Lung (tissue), 12 donors: ENCODE results near the gene KRTAP10-2. TPM values are rescaled to one million over a fixed set of nuclear protein-coding genes. Genes with fewer than 3 reads are reported as not detected.

Experiments
- ATAC-seq: fragments of 200-7000 bp; cut with Tn5 transposase; one replicate; pipeline ENCODE4 v1.9.1; 2020; ENCODE audit warnings: moderate number of reproducible peaks; ENCODE audit not compliant: insufficient read depth, low FRiP score
- DNase-seq, 3 donors: peaks; one replicate each; pipeline ENCODE4 v3.0.0-alpha.2; 2013 to 2017
- H3K27ac ChIP-seq, 2 donors: one replicate each; pipeline ENCODE4 v1.5.1; 2013; ENCODE audit warnings: mild to moderate bottlenecking in 2 of 2, moderate library complexity in 2 of 2, control low read depth in 1 of 2, inconsistent platforms in 1 of 2, low read depth in 1 of 2, low read length in 1 of 2
- H3K27me3 ChIP-seq, 3 donors: one replicate each; pipeline ENCODE4 v1.5.1; 2013; ENCODE audit warnings: low read length in 2 of 3; ENCODE audit not compliant: control insufficient read depth in 3 of 3, insufficient read depth in 3 of 3
- H3K36me3 ChIP-seq, 4 donors: one replicate each; pipeline ENCODE4 v1.5.1; 2013; ENCODE audit warnings: low read length in 4 of 4, mild to moderate bottlenecking in 1 of 4, moderate library complexity in 1 of 4; ENCODE audit not compliant: control insufficient read depth in 4 of 4, insufficient read depth in 4 of 4
- H3K4me1 ChIP-seq, 5 donors: one replicate each; pipeline ENCODE4 v1.5.1; 2013; ENCODE audit warnings: low read length in 5 of 5, mild to moderate bottlenecking in 2 of 5, moderate library complexity in 1 of 5; ENCODE audit not compliant: control insufficient read depth in 5 of 5, insufficient read depth in 5 of 5
- H3K4me3 ChIP-seq: one replicate; pipeline ENCODE4 v1.5.1; 2013; ENCODE audit warnings: mild to moderate bottlenecking, control low read depth, moderate library complexity
- H3K9ac ChIP-seq, 2 donors: one replicate each; pipeline ENCODE4 v1.5.1; 2013; ENCODE audit warnings: low read length in 2 of 2, control low read depth in 1 of 2; ENCODE audit not compliant: insufficient read depth in 1 of 2
- H3K9me3 ChIP-seq, 4 donors: one replicate each; pipeline ENCODE4 v1.5.1; 2013; ENCODE audit warnings: low read length in 3 of 4, mild to moderate bottlenecking in 1 of 4, moderate library complexity in 1 of 4; ENCODE audit not compliant: control insufficient read depth in 4 of 4, insufficient read depth in 3 of 4
- WGBS, 2 donors: extraction: QIAGEN DNeasy Blood & Tissue Kit; methylation state at CpG; one replicate each; pipeline ENCODE4 v1.1.7; 2013; 5-methylcytosine and 5-hydroxymethylcytosine counted together
- polyA plus RNA-seq, 2 donors: library from polyadenylated mRNA; stranded (reverse); fragments of 200-250 nt; gene quantifications; one replicate each; pipeline ENCODE4 v1.2.1, GENCODE V29; 2013
- total RNA-seq, 2 donors: library from RNA; depleted of rRNA in 1 of 2; stranded (reverse); fragments of >200 nt in 1 of 2; gene quantifications; one replicate each; pipeline ENCODE4 v1.2.1, GENCODE V29; 2014 to 2021
- TF ChIP-seq, protein P1 (sequence below): IDR thresholded peaks from 2 replicates; pipeline ENCODE4 v1.5.1; 2012; ENCODE audit warnings: mild to moderate bottlenecking; ENCODE audit errors: control extremely low read depth, extremely low read depth
- donor health status: control.
- donor health status: control.
- donor health status: Bipolar disorder and iron deficiency.
- donor health status: healthy.
- donor health status: DM: yes; HTN: yes; CAD: no.

KRTAP10-2 gene
- total and polyA plus RNA-seq, 4 donors: not detected

DNA sequence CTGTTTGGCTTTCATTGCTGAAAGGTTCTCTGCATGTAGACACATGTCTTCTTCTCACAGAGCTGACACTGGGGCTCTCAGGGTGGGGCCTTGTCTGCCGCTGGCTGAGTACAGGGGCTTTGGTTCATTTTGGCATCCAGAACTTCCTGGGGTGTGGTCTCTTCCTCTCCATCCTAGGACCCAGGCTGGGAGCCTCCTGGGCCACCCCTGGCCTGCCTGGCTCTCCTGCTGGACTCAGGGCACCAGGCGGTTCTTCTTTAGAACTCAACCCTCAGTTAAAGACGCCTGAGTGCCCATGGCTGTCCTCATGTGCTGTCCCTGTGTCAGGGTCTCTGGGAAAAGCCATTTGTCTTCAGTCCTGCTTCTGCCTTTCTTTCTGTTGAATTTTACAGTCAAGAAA lies 34.6 kb upstream of the KRTAP10-2 start:
- Histone ChIP-seq H3K4me1 (no peaks in the 10 kb centered on the region), H3K27me3 (peaks cover 2 to 6% (median 3%) of the 10 kb centered on the region in 3 donors), H3K9me3 (peaks cover 0 to 14% (median 1%) of the 10 kb centered on the region in 4 donors), H3K36me3 (no peaks in the 10 kb centered on the region), H3K9ac (no peak overlapping the region), H3K27ac (no peak overlapping the region), H3K4me3 (no peak overlapping the region)
- 78 to 88% methylated on average over 3 of the region's 3 CpGs for WGBS, 2 donors
- ATAC-seq (no peak), DNase-seq (no peak)
- TF ChIP-seq, protein P1, sequence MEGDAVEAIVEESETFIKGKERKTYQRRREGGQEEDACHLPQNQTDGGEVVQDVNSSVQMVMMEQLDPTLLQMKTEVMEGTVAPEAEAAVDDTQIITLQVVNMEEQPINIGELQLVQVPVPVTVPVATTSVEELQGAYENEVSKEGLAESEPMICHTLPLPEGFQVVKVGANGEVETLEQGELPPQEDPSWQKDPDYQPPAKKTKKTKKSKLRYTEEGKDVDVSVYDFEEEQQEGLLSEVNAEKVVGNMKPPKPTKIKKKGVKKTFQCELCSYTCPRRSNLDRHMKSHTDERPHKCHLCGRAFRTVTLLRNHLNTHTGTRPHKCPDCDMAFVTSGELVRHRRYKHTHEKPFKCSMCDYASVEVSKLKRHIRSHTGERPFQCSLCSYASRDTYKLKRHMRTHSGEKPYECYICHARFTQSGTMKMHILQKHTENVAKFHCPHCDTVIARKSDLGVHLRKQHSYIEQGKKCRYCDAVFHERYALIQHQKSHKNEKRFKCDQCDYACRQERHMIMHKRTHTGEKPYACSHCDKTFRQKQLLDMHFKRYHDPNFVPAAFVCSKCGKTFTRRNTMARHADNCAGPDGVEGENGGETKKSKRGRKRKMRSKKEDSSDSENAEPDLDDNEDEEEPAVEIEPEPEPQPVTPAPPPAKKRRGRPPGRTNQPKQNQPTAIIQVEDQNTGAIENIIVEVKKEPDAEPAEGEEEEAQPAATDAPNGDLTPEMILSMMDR: no peak

- Histone ChIP-seq H3K27ac (no peak overlapping the region), H3K9ac (no peak overlapping the region), H3K27me3 (peaks cover 2 to 6% (median 6%) of the 10 kb centered on the region in 3 donors), H3K4me1 (no peaks in the 10 kb centered on the region), H3K36me3 (no peaks in the 10 kb centered on the region), H3K4me3 (no peak overlapping the region), H3K9me3 (peaks cover 0 to 26% (median 1%) of the 10 kb centered on the region in 4 donors)
- TF ChIP-seq, protein P1: no peak
- no peak for ATAC-seq
- 78 to 81% methylated on average over 6 of the region's 6 CpGs for WGBS, 2 donors
- DNase-seq: no peak
Measured at GRCh38 chr21:44583800-44584147, 32.5 kb upstream of the KRTAP10-2 start.

GRCh38 chr21:44583089-44583799 lies 31.9 kb upstream of the KRTAP10-2 start:
- TF ChIP-seq, protein P1: no peak
- Histone ChIP-seq H3K9me3 (peaks cover 0 to 31% (median 1%) of the 10 kb centered on the region in 4 donors), H3K4me1 (no peaks in the 10 kb centered on the region), H3K36me3 (no peaks in the 10 kb centered on the region), H3K4me3 (no peak overlapping the region), H3K27me3 (peaks cover 2 to 6% (median 6%) of the 10 kb centered on the region in 3 donors), H3K27ac (no peak overlapping the region), H3K9ac (no peak overlapping the region)
- ATAC-seq (no peak), DNase-seq (peak; percentile 28 to 76 (median 43))
- 33 to 47% methylated on average over 11 of the region's 11 CpGs for WGBS, 2 donors

DNA sequence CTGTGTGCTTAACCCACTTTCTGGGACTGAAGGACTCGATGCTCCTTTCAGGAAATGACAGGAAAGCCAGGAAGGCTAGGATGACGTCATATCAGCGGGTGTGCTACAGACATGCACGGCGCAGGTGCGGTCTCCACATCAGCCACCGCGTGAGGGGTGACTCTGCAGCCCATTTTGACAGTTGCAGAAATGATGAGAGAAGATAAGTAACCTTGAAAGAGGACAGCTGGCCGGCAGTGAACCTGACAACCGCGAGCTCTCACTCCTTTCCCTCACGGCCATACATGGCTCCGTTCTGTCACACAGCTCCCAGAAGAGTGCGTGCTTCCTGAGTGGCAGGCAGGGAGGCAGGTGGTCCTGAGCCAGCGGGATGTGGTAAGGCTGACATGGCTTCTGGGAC lies 30.8 kb upstream of the KRTAP10-2 start:
- Histone ChIP-seq H3K27me3 (peaks cover 2 to 6% (median 6%) of the 10 kb centered on the region in 3 donors), H3K9me3 (peaks cover 0 to 35% (median 4%) of the 10 kb centered on the region in 4 donors), H3K9ac (no peak overlapping the region), H3K4me3 (no peak overlapping the region), H3K27ac (no peak overlapping the region), H3K4me1 (no peaks in the 10 kb centered on the region), H3K36me3 (no peaks in the 10 kb centered on the region)
- DNase-seq: no peak
- no peak for ATAC-seq
- WGBS, 2 donors: 76% methylated on average over 15 of the region's 15 CpGs
- TF ChIP-seq, protein P1: no peak
